Measurements from ENCODE around the gene FIP1L1.

The FIP1L1 gene

GRCh38 chr4:53355930-53356521 is 21.4 kb upstream of the FIP1L1 start:
- DNase-seq (ENCODE audit: low spot score): no peak
- TF ChIP-seq, protein P1, sequence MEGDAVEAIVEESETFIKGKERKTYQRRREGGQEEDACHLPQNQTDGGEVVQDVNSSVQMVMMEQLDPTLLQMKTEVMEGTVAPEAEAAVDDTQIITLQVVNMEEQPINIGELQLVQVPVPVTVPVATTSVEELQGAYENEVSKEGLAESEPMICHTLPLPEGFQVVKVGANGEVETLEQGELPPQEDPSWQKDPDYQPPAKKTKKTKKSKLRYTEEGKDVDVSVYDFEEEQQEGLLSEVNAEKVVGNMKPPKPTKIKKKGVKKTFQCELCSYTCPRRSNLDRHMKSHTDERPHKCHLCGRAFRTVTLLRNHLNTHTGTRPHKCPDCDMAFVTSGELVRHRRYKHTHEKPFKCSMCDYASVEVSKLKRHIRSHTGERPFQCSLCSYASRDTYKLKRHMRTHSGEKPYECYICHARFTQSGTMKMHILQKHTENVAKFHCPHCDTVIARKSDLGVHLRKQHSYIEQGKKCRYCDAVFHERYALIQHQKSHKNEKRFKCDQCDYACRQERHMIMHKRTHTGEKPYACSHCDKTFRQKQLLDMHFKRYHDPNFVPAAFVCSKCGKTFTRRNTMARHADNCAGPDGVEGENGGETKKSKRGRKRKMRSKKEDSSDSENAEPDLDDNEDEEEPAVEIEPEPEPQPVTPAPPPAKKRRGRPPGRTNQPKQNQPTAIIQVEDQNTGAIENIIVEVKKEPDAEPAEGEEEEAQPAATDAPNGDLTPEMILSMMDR (IDR thresholded peaks at IDR 0.05; ENCODE audit: extremely low read depth, missing control alignments): no peak

DNA sequence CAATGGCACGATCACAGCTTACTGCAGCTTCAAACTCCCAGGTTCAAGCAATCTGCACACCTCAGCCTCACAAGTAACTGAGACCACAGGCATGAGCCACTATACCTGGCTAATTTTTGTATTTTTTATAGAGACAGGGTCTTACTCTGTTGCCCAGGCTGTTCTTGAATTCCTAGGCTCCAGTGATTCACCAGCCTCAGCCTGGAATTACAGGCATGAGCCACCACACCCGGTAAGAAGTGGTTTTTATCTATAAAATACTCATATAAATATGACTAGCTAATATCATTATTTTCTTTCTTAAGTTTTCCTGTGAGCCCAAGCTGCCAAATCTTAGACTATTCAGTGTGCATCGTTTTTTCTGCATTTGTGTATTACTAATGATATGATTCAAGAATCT is 16.0 kb upstream of the FIP1L1 start:
- DNase-seq (ENCODE audit: low spot score): no peak
- TF ChIP-seq, protein P1 (IDR thresholded peaks at IDR 0.05; ENCODE audit: extremely low read depth, missing control alignments): no peak

DNA sequence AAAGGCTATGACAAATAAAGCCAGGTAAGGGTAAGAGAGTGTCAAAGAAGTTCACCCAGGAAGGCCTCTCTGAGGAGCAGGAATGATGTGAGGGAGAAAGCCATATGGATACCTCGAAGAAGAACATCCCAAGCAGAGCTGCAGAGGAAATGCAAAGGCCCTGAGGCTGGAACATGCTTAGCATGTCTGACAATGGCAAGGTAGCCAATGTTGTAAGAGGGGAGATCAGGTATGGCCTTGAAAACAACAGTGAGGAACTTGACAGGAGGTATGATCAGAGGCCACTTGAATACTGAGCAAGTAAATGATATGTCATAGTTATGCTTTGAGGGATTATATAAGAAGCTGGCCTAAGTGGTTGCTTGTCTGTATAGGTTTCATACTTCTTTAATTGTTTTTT is 15.3 kb upstream of the FIP1L1 start:
- no peak for DNase-seq (ENCODE audit: low spot score)
- TF ChIP-seq, protein P1 (IDR thresholded peaks at IDR 0.05; ENCODE audit: extremely low read depth, missing control alignments): no peak

DNA sequence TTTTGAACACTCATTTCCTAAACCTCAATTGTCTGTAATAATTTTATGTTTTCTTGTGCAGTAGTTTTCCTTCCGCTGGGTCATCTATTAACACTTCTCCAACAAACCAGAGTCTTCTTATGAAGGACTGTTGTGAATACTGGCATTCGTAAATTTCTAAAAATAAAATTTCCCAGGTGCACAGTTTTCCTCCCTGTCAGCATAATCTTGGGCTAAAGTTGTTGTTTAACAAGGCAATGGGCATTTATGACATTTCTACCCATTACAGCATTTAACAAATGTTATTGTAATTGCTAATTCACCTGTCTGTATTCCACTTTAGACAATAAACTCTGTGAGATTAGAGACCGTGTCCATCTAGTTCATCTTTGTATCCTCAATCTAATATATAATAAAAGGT is 12.8 kb upstream of the FIP1L1 start:
- no peak for DNase-seq (ENCODE audit: low spot score)
- TF ChIP-seq, protein P1 (IDR thresholded peaks at IDR 0.05; ENCODE audit: extremely low read depth, missing control alignments): no peak

GRCh38 chr4:53365121-53365485 is 12.3 kb upstream of the FIP1L1 start:
- DNase-seq (ENCODE audit: low spot score): no peak
- TF ChIP-seq, protein P1 (IDR thresholded peaks at IDR 0.05; ENCODE audit: extremely low read depth, missing control alignments): no peak

DNA sequence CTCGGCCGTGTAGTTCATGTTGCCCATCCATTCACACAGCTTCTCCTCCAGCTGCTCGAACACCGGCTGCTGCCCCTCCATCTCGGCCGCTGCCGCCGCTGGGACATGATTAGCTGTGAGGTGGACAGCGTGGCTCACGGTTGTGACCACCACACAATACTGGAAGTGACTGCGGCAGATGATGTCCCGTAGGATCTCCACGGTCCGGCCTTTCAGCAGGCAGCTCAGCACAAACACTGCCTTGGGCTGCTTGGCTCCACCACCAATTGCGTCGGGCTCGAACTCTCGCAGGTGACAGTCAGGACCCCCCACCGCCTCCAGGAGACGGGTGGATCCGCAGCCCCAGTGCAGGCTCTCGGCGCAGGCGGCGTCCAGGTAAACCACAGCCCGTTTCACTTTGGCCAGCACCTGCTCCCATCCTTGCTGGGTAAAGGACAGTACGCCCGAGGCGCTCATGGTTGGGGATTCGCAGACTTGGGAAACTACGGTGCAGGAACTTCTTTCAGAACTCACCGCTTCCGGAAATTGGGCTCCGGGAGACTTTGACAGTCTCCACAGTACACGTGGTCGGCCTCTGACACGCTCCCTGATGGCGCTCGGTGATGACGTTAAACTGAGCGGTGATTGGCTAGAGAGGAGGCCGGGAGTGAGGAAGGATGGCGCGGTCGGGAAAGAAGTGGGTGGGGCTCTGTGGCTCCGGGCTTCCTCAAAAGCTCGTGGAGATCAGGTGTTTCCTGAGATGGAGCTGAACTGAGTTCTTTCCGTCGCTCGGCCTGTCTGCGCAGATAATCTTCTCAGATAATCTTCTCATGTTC is 11.7 kb upstream of the FIP1L1 start, which contains the start of gene SCFD2:
Gene SCFD2 (minus strand): TSS at position 576 of the 815 bp plus-strand sequence.
- TF ChIP-seq, protein P1 (IDR thresholded peaks at IDR 0.05; ENCODE audit: extremely low read depth, missing control alignments): no peak
- DNase-seq (ENCODE audit: low spot score): peak; percentile 94

- no peak for DNase-seq (ENCODE audit: low spot score)
- TF ChIP-seq, protein P1 (IDR thresholded peaks at IDR 0.05; ENCODE audit: extremely low read depth, missing control alignments): no peak
These were observed 11.1 kb upstream of the FIP1L1 start for GRCh38 chr4:53366301-53366716.

Data from GM20000 (cell line).